Raji (cell line): Measurements from ENCODE around the gene DACT2.

Experiments
- POLR2A ChIP-seq: IDR thresholded peaks from 2 replicates; pipeline ENCODE4 v1.6.1; 2011; ENCODE audit warnings: low read depth, low read length, control low read depth; ENCODE audit not compliant: insufficient read depth

The DACT2 gene

GRCh38 chr6:168340819-168341218 lies 21.2 kb upstream of the DACT2 start:
- no peak for TF ChIP-seq POLR2A

GRCh38 chr6:168338777-168339176 lies 19.2 kb upstream of the DACT2 start:
- no peak for TF ChIP-seq POLR2A

- TF ChIP-seq POLR2A: no peak
Observed at GRCh38 chr6:168336967-168337366, 17.4 kb upstream of the DACT2 start.

GRCh38 chr6:168333989-168334388 lies 14.4 kb upstream of the DACT2 start:
- no peak for TF ChIP-seq POLR2A

GRCh38 chr6:168333491-168333890 lies 13.9 kb upstream of the DACT2 start:
- TF ChIP-seq POLR2A: no peak

- TF ChIP-seq POLR2A: no peak
Observed at GRCh38 chr6:168333039-168333438, 13.5 kb upstream of the DACT2 start.

GRCh38 chr6:168332020-168332419 lies 12.4 kb upstream of the DACT2 start:
- no peak for TF ChIP-seq POLR2A

GRCh38 chr6:168331058-168331457 lies 11.5 kb upstream of the DACT2 start:
- no peak for TF ChIP-seq POLR2A

- TF ChIP-seq POLR2A: no peak
Observed at GRCh38 chr6:168330403-168330802, 10.8 kb upstream of the DACT2 start.

- TF ChIP-seq POLR2A: no peak
Observed at GRCh38 chr6:168328086-168328485, 8.5 kb upstream of the DACT2 start.

- no peak for TF ChIP-seq POLR2A
Observed at GRCh38 chr6:168326294-168327261, 7.0 kb upstream of the DACT2 start.

- TF ChIP-seq POLR2A: no peak
Observed at GRCh38 chr6:168322966-168323365, 3.4 kb upstream of the DACT2 start.

- no peak for TF ChIP-seq POLR2A
Observed at GRCh38 chr6:168320634-168321033, 1.1 kb upstream of the DACT2 start.

GRCh38 chr6:168318579-168319278 lies 848 bp downstream of the DACT2 start:
- no peak for TF ChIP-seq POLR2A

- no peak for TF ChIP-seq POLR2A
Observed at GRCh38 chr6:168318090-168318489, 1.5 kb downstream of the DACT2 start.

GRCh38 chr6:168315596-168315995 lies 4.0 kb downstream of the DACT2 start:
- TF ChIP-seq POLR2A: no peak
